H9 (cell line): Measurements from ENCODE around the gene CAMK2B. TPM values are rescaled to one million over a fixed set of nuclear protein-coding genes. Genes with fewer than 3 reads are reported as not detected.

Source experiments
- DNase-seq: peaks from one replicate; pipeline ENCODE4 v3.0.0-alpha.2; 2017
- H2AFZ ChIP-seq: one replicate; pipeline ENCODE4 v1.6.1; 2013; ENCODE audit warnings: mild to moderate bottlenecking, low read length, control low read depth, moderate library complexity
- H2AK5ac ChIP-seq: 2 replicates; pipeline ENCODE4 v1.6.1; 2013; ENCODE audit warnings: low read length, control low read depth, mixed read lengths; ENCODE audit not compliant: insufficient read length
- H2BK120ac ChIP-seq: one replicate; pipeline ENCODE4 v1.6.1; 2013; ENCODE audit warnings: low read depth, mild to moderate bottlenecking, low read length, control low read depth, inconsistent platforms; ENCODE audit not compliant: poor library complexity, severe bottlenecking
- H2BK12ac ChIP-seq: 2 replicates; pipeline ENCODE4 v1.6.1; 2013; ENCODE audit warnings: low read length, control low read depth, mixed read lengths, low read depth; ENCODE audit not compliant: insufficient read length
- H2BK15ac ChIP-seq: 2 replicates; pipeline ENCODE4 v1.6.1; 2013; ENCODE audit warnings: low read depth, low read length, control low read depth
- H2BK20ac ChIP-seq: one replicate; pipeline ENCODE4 v1.6.1; 2013; ENCODE audit warnings: low read depth, mild to moderate bottlenecking, low read length, control low read depth, inconsistent platforms; ENCODE audit not compliant: poor library complexity, severe bottlenecking
- H2BK5ac ChIP-seq: 2 replicates; pipeline ENCODE4 v1.6.1; 2013; ENCODE audit warnings: low read length, control low read depth, mixed read lengths; ENCODE audit not compliant: insufficient read length
- H3K14ac ChIP-seq: 2 replicates; pipeline ENCODE4 v1.6.1; 2013; ENCODE audit warnings: low read length, control low read depth; ENCODE audit not compliant: insufficient read depth
- H3K18ac ChIP-seq: 2 replicates; pipeline ENCODE4 v1.6.1; 2013; ENCODE audit warnings: low read depth, mild to moderate bottlenecking, mixed read lengths, low read length, control low read depth; ENCODE audit not compliant: insufficient read length
- H3K23ac ChIP-seq: 2 replicates; pipeline ENCODE4 v1.6.1; 2013; ENCODE audit warnings: low read length, control low read depth, mixed read lengths, low read depth; ENCODE audit not compliant: insufficient read length
- H3K23me2 ChIP-seq: 2 replicates; pipeline ENCODE4 v1.6.1; 2013; ENCODE audit warnings: low read depth, mild to moderate bottlenecking, mixed read lengths, low read length, control low read depth; ENCODE audit not compliant: insufficient read length, poor library complexity, severe bottlenecking
- H3K27ac ChIP-seq: 2 replicates; pipeline ENCODE4 v1.5.1; 2013; ENCODE audit warnings: low read length, control low read depth, mixed read lengths, low read depth; ENCODE audit not compliant: insufficient read length
- H3K27me3 ChIP-seq: 2 replicates; pipeline ENCODE4 v1.6.1; 2013; ENCODE audit warnings: low read length, control low read depth, inconsistent platforms; ENCODE audit not compliant: insufficient read depth
- H3K4ac ChIP-seq: 2 replicates; pipeline ENCODE4 v1.6.1; 2013; ENCODE audit warnings: low read depth, mild to moderate bottlenecking, control low read depth, inconsistent platforms, low read length, moderate library complexity
- H3K4me1 ChIP-seq: 2 replicates; pipeline ENCODE4 v1.6.1; 2013; ENCODE audit warnings: low read length, control low read depth, inconsistent platforms; ENCODE audit not compliant: insufficient read depth
- H3K4me2 ChIP-seq: 2 replicates; pipeline ENCODE4 v1.6.1; 2013; ENCODE audit warnings: low read length, control low read depth, mixed read lengths; ENCODE audit not compliant: insufficient read length, insufficient read depth
- H3K56ac ChIP-seq: 2 replicates; pipeline ENCODE4 v1.6.1; 2013; ENCODE audit warnings: low read depth, mild to moderate bottlenecking, mixed read lengths, low read length, control low read depth; ENCODE audit not compliant: insufficient read length
- H3K79me1 ChIP-seq: 2 replicates; pipeline ENCODE4 v1.6.1; 2013; ENCODE audit warnings: low read depth, mild to moderate bottlenecking, moderate library complexity, low read length, control low read depth, inconsistent platforms; ENCODE audit not compliant: insufficient read depth, poor library complexity, severe bottlenecking
- H3K79me2 ChIP-seq: 2 replicates; pipeline ENCODE4 v1.6.1; 2013; ENCODE audit warnings: low read length, control low read depth, inconsistent platforms; ENCODE audit not compliant: insufficient read depth
- H3K9ac ChIP-seq: 2 replicates; pipeline ENCODE4 v1.6.1; 2013; ENCODE audit warnings: low read length, control low read depth, mixed read lengths; ENCODE audit not compliant: insufficient read length; ENCODE audit errors: extremely low read depth
- H3K9me3 ChIP-seq: one replicate; pipeline ENCODE4 v1.6.1; 2013; ENCODE audit warnings: low read depth, low read length, inconsistent platforms; ENCODE audit not compliant: control insufficient read depth
- H3T11ph ChIP-seq: one replicate; pipeline ENCODE4 v1.6.1; 2013; ENCODE audit warnings: mild to moderate bottlenecking, low read length, control low read depth, inconsistent platforms
- H4K20me1 ChIP-seq: one replicate; pipeline ENCODE4 v1.6.1; 2013; ENCODE audit not compliant: control insufficient read depth, insufficient read length, insufficient read depth
- H4K5ac ChIP-seq: 2 replicates; pipeline ENCODE4 v1.6.1; 2013; ENCODE audit warnings: low read depth, mild to moderate bottlenecking, mixed read lengths, low read length, control low read depth; ENCODE audit not compliant: insufficient read length
- H4K8ac ChIP-seq: replicated peaks from 2 replicates; pipeline ENCODE4 v1.6.1; 2013; ENCODE audit warnings: low read length, control low read depth, mixed read lengths, low read depth; ENCODE audit not compliant: insufficient read length
- H4K91ac ChIP-seq: 2 replicates; pipeline ENCODE4 v1.6.1; 2013; ENCODE audit warnings: low read depth, mild to moderate bottlenecking, moderate library complexity, mixed read lengths, low read length, control low read depth; ENCODE audit not compliant: insufficient read length
- H3K27ac Mint-ChIP-seq, 3 experiments: 2 replicates in 2 of 3; 3 replicates in 1 of 3; pipeline ENCODE4 v1.8.0; 2020 to 2021; ENCODE audit warnings: mixed read lengths in 3 of 3, mild to moderate bottlenecking in 1 of 3, moderate library complexity in 1 of 3
- H3K27me3 Mint-ChIP-seq: 2 replicates; pipeline ENCODE4 v1.8.0; 2021; ENCODE audit warnings: low read depth, mild to moderate bottlenecking, moderate library complexity, mixed read lengths
- H3K36me3 Mint-ChIP-seq, 3 experiments: 2 replicates in 2 of 3; 3 replicates in 1 of 3; pipeline ENCODE4 v1.8.0; 2020 to 2021; ENCODE audit warnings: low read depth in 3 of 3, mixed read lengths in 3 of 3; ENCODE audit not compliant: insufficient read depth in 1 of 3
- H3K4me1 Mint-ChIP-seq, 2 experiments: 2 replicates each; pipeline ENCODE4 v1.8.0; 2020; ENCODE audit warnings: mixed read lengths in 2 of 2
- H3K4me3 Mint-ChIP-seq, 2 experiments: 2 replicates in 1 of 2; 3 replicates in 1 of 2; pipeline ENCODE4 v1.8.0; 2020 to 2021; ENCODE audit warnings: mild to moderate bottlenecking in 2 of 2, mixed read lengths in 2 of 2, moderate library complexity in 1 of 2
- H3K9me3 Mint-ChIP-seq, 2 experiments: 2 replicates in 1 of 2; 3 replicates in 1 of 2; pipeline ENCODE4 v1.8.0; 2020; ENCODE audit warnings: mild to moderate bottlenecking in 2 of 2, mixed read lengths in 2 of 2, moderate library complexity in 1 of 2
- CTCF ChIP-seq: fragments of 200-600 bp; sonication (generic); conservative IDR thresholded peaks from 3 replicates; pipeline ENCODE4 v1.8.0; 2021; ENCODE audit warnings: antibody characterized with exemption, mild to moderate bottlenecking
- WGBS: extraction: QIAGEN DNeasy Blood & Tissue Kit; methylation state at CpG from one replicate; pipeline ENCODE4 v1.1.7; 2013; ENCODE audit warnings: missing lambda C conversion rate, low lambda C conversion rate, mixed read lengths; ENCODE audit not compliant: insufficient read length; ENCODE audit errors: extremely low coverage; 5-methylcytosine and 5-hydroxymethylcytosine counted together
- total RNA-seq: library from RNA; stranded (reverse); gene quantifications from 2 replicates; pipeline ENCODE4 v1.2.1, GENCODE V29; 2021

The CAMK2B gene
- total RNA-seq, 1 experiment from 2014 or later: 0.17 TPM

GRCh38 chr7:44269943-44270493, 55.4 kb downstream of the CAMK2B start:
- no peak overlapping the region for H3K23ac ChIP-seq
- no peak overlapping the region for H2BK5ac ChIP-seq
- no peak overlapping the region for H3K9ac ChIP-seq
- no peak overlapping the region for H4K5ac ChIP-seq
- no peaks in the 10 kb centered on the region for H3K4me1 ChIP-seq
- Mint-ChIP-seq H3K4me1 (peaks cover 0 to 8% of the 10 kb centered on the region in 2 experiments; a peak in 1 of 4 replicates), H3K9me3 (no peaks in the 10 kb centered on the region; a peak in 1 of 5 replicates), H3K27me3 (peaks cover 56% of the 10 kb centered on the region), H3K4me3 (no peak overlapping the region), H3K36me3 (no peaks in the 10 kb centered on the region), H3K27ac (no peak overlapping the region)
- H4K20me1 ChIP-seq: no peaks in the 10 kb centered on the region
- no peak overlapping the region for H4K91ac ChIP-seq
- no peak overlapping the region for H2BK20ac ChIP-seq
- DNase-seq: no peak
- H4K8ac ChIP-seq: no peak overlapping the region
- H3K27me3 ChIP-seq: peaks cover 1% of the 10 kb centered on the region; the same call in 1 of the 2 replicates
- H2AFZ ChIP-seq: no peak overlapping the region
- H3K27ac ChIP-seq: no peak overlapping the region
- no peaks in the 10 kb centered on the region for H3K9me3 ChIP-seq
- no peaks in the 10 kb centered on the region for H3K23me2 ChIP-seq
- no CpG with 5 or more reads among the region's 7 CpGs for WGBS
- no peaks in the 10 kb centered on the region for H3K79me1 ChIP-seq
- no peak overlapping the region for H2BK120ac ChIP-seq
- no peak overlapping the region for H2BK12ac ChIP-seq
- no peak overlapping the region for H3T11ph ChIP-seq
- no peak overlapping the region for H2AK5ac ChIP-seq
- H2BK15ac ChIP-seq: no peak overlapping the region
- no peak overlapping the region for H3K4me2 ChIP-seq
- no peaks in the 10 kb centered on the region for H3K79me2 ChIP-seq
- H3K56ac ChIP-seq: no peak overlapping the region
- H3K4ac ChIP-seq: no peak overlapping the region
- no peak overlapping the region; the same call in 1 of the 2 replicates for H3K14ac ChIP-seq
- TF ChIP-seq CTCF: no peak
- no peak overlapping the region for H3K18ac ChIP-seq
